Esophagus mucosa (tissue), 1 donor: ENCODE results near the gene WNK3. TPM values are rescaled to one million over a fixed set of nuclear protein-coding genes. Genes with fewer than 3 reads are reported as not detected.
"Not testable (repeated sequence)": the region's sequence is repeated elsewhere in the genome, so short reads cannot be mapped to it uniquely, and the experiment has no call there.

Experiments
- ATAC-seq: fragments of 200-7000 bp; cut with Tn5 transposase; one replicate; pipeline ENCODE4 v1.9.1; 2020
- total RNA-seq: library from RNA; stranded (reverse); gene quantifications from one replicate; pipeline ENCODE4 v1.2.4, GENCODE V29; 2023
- donor health status: DM: yes; HTN: yes; CAD: no.

The WNK3 gene
- total RNA-seq: 0.40 TPM

DNA sequence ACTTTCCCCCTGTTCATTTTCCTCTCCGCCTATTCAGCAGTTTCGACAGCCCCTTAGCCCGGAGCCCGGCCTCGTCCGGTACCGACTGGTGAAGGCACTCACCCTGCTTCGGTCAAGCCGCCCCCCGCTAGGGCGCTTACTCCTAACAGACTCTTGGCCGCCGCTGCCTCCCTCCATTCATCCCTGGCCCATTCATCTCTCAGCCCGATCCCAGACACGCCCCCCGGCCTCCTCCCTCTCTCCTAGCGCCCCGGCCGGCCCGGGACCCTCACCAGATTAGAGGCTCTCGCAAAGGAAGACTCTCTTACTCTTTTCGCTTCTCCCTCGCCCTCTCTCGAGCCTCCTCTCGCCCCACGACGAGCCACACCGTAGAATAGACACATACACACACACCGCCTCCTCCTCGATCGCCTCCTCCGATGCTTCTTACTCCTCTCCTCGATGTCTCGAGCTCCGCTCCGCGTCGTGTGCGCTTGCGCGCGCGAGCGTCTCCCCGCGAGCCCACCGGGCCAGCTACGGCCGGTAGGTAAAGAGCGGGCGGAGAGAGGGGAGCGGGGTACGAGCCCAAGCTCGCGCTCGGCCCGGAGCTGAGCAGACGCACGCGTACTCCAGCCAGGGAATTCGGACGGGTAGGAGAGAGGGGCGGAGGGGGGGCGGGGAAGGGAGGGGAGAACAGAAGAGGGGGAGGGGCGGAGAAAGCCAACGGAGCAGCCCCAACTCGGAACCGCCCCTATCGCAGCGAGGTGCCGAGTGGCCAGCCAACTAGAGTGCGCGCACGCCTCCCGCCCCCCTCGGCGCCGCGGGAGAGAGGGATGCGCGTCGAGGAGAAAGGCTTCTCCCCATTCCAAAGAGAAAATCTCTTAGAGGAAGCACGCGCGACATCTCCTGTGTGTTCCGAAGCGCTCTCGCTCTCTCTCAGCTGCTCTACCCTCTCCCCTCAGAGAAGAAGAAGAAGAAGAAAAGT, at the start of gene WNK3:
WNK3 (minus strand) TSS at position 633 of the 964 bp plus-strand sequence.
- peak; percentile 79 for ATAC-seq

- ATAC-seq: no peak
Observed at GRCh38 chrX:54407266-54407665, 49.4 kb upstream of the WNK3 start.

DNA sequence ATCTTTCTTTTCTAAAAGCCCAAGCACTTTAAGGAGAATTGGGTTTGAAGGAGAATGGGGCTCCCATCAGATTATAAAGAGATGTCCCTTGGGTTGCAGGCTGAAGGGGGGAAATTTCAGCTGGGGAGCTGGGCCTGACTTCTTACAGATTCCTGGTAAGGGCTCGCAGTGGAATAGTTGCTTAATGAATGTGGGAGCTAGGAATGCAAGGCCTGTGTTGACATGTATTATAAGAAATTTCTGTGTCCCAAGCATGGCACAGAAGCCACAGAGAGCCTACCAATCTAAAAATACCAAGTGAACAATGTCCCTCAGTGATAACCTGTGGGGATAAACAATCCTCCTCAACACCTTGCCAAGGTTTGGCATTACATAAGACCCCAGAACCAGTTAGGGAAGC, 39.3 kb upstream of the WNK3 start:
- no peak for ATAC-seq

GRCh38 chrX:54386314-54386713, 28.5 kb upstream of the WNK3 start:
- ATAC-seq: no peak

GRCh38 chrX:54384661-54385060, 26.8 kb upstream of the WNK3 start:
- ATAC-seq: not testable (repeated sequence)

- ATAC-seq: no peak
Observed at GRCh38 chrX:54359408-54359807, 1.6 kb upstream of the WNK3 start.

DNA sequence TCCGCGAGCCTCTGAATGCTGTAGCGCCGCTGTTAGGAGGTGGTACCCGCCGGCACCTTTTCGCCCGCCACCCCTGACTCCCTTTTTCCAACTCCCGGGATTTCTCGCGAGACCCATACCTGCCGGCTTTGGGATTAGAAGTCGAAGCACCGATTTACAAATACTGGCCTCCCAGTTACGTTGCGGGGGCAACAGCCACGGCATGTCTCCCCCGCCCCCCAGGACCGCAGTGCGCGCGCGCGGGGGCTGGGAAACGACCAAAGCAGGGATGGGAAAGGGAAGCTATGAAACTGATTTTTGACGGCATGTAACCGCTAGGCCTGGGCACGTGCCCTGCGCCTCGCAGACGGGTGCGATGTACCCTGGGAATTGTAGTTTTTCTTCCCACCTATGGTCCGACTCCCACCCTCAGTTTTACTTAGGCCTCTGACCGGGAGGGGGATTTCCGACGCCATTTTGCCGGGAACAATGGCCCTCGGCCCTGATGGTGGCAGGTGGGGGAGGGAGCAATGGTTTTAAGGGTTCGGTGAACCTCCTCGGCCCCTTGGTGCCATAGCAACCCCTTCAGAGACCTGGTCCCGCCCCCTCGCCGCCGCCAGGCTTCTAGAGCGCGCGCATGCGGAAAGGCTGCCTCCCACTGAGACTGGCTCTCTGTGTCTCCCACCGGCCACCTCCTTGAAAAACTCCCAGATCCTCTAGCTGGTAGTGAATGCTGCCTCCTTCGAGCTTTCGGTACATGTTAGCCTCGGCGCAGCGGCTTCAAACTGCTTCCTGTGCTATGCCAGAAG, 772 bp upstream of the WNK3 start:
- peak; percentile 41 for ATAC-seq

DNA sequence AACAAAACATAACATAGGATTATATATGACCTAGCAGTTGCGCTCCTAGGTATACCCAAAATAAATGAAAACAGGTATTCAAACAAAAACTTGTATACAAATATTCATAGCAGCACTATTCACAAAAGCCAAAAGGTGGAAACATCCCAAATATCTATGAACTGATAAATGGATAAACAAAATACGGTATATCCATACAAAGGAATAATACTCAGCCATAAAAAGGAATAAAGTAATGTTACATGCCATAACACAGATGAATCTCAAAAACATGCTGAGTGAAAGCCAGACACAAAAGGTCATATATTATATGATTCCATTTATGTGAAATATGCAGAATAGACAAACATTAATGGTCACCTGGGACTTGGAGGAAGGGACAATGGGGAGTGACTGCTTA, 5.2 kb downstream of the WNK3 start:
- ATAC-seq: no peak

GRCh38 chrX:54337383-54337782, 20.5 kb downstream of the WNK3 start:
- ATAC-seq: not testable (repeated sequence)

DNA sequence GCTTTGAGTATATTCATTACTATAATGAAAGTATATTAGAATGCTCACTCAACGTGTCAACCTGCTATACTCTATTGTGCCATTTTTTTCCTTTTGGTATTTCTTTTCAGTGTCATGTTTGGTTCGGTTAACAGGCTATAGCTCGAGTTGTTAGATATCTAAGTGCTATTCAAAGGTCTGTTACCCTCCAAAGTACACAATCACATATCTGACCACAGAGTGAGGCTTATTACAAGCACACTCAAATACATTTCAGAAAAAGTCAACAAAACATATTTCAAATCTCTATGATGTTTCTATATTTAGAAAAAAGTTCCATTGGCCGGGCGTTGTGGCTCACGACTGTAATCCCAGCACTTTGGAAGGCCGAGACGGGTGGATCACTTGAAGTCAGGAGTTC, 32.8 kb downstream of the WNK3 start:
- ATAC-seq: no peak

- no peak for ATAC-seq
Observed at GRCh38 chrX:54320067-54320466, 37.8 kb downstream of the WNK3 start.

DNA sequence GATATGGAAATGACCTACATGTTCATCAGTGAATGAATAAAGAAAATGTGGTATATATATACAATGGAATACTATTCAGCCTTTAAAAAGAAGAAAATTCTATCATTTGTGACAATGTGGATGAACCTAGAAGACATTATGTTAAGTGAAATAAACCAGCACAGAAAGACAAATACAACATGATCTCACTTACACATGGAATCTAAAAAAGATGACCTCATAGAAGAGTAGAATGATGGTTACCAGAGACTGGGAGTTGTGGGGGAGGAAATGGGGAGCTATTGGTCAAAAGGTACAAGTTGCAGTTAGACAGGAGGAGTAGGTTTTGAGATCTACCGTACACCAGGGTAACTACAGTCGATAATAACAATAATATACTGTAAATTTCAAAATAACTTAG, 51.5 kb downstream of the WNK3 start:
- no peak for ATAC-seq

DNA sequence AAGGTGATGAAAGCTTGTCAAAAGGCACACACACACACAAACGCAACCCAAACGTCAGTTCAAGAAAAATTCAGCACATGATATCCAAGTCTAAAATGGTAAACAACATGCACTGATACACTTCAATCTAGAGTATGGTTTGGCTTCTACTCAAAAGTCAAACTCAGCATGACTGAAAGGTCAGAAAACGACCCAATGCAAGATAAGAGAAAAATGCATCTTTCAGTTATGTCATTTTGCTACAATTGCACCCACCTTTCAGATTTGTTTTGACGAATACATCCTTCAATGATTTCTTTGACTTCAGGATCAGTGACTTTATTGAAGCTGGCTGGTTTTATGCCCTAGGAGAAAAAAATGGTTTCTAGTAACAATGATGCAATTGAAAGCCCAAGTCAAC, 56.3 kb downstream of the WNK3 start:
- ATAC-seq: no peak

DNA sequence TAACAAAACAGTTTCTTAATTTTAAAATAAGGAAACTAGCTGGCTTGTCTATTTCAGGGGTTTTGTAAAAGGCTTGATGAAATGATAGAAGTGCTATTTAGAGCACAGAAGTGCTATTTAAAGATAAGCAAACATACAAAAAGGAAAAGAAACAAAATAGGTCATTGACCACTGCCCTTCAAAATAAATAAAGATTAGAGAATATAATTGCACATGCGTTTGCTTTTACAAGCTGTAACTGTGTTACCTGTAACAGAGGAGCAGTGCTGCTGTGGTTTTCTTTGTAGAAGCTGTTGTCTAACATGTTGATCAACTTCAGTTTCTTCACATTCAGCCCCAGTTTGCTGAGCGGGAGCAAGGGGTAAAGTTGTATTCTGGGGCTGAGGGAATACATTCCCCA, 63.5 kb downstream of the WNK3 start:
- ATAC-seq: no peak

GRCh38 chrX:54292755-54293154, 65.1 kb downstream of the WNK3 start:
- ATAC-seq: no peak

- no peak for ATAC-seq
Observed at GRCh38 chrX:54291758-54292157, 66.1 kb downstream of the WNK3 start.

DNA sequence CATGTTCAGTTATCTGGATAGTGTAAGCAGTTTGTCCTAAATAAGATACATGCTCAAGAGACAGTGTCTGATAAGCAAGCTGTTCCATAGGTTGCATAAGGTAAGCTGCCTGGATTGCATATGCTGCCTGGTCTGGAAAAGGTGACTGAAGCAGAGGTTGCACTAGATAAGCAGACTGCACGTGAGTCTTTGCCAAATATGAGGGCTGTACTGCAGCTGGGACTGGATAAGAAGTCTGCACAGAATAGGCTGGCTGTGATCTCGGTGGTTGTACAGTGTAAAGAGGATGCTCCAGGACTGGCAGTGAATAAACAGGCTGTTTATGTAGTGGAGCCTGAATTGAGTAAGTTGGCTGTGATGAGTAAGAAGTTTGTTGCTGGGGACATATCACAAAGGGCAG, 68.9 kb downstream of the WNK3 start:
- ATAC-seq: no peak

DNA sequence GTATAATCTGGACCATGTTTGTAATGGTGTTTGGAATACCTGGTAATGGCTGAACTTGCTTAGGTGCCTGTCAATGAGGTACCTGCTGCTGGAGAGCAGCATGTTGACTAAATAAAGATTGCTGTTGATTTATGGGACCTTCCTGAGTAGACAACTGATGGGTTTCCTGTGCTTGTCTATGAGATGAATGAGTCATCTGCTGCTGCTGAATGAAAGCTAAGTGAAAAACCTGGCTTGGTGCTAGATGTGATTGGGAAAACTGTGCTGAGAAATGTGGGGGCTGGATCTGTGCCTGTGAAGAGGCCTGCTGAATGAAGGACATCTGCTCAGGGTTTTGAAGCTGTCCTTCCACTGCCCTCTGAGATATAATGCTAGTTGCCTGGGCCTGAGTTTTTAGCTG, 69.6 kb downstream of the WNK3 start:
- ATAC-seq: no peak

DNA sequence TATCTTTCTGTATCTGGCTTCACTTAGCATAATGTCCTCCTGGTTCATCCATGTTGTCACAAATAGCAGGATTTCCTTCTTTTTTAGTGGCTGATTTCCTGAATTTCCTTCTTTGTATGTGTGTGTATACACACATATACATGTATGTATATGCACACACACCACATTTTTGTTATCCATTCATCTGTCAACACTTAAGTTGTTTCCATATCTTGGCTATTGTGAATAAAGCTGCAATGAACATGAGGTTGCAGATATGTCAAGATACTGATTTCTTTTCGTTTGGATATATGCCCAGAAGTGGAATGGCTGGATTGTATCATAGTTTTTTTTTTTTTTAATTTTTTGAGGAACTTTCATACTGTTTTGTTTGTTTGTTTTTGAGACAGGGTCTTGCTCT, 76.2 kb downstream of the WNK3 start:
- ATAC-seq: no peak

- no peak for ATAC-seq
Observed at GRCh38 chrX:54280466-54280865, 77.4 kb downstream of the WNK3 start.

DNA sequence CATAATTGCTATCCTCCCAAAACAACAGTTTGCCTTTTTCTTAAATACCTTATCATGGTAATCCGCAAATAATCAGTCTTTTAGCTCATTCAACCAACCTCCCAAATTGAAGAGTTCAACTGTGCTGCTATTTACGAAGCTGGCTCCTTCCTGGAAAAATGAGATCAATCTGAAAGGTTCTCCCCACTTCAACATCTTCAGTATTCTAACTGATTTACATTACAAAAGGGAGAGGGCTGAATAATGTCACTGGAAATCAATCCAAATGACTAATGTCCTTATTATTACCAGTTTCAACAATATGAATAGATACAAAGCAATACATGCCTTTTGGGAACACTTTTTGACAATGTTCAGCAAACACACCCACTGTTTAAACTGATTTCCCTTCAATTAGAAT, 86.2 kb downstream of the WNK3 start:
- no peak for ATAC-seq

- peak; percentile 67 for ATAC-seq
Observed at GRCh38 chrX:54248309-54248708, 109.5 kb downstream of the WNK3 start.

DNA sequence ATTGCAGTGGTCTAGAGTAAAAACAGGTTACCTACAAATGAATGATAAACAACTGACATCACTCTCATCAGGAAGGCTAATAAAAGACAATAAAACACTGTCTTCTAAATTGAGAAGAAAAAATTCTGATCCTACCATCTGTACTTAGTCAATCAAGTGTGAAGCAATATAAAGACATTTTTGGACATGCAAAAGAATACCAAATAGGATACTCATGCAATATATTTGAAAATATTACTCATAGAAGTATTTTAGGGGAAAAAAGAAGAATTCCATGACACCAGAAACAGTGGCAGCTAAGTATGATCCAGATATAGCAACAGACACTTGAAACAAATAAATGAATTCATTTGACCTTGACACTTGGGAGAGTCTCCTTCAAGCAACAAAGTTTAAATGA, 111.0 kb downstream of the WNK3 start:
- no peak for ATAC-seq

- ATAC-seq: no peak
Observed at GRCh38 chrX:54238588-54238987, 119.3 kb downstream of the WNK3 start.
